ENCODE data around the gene EIF3K.

EIF3K gene

DNA sequence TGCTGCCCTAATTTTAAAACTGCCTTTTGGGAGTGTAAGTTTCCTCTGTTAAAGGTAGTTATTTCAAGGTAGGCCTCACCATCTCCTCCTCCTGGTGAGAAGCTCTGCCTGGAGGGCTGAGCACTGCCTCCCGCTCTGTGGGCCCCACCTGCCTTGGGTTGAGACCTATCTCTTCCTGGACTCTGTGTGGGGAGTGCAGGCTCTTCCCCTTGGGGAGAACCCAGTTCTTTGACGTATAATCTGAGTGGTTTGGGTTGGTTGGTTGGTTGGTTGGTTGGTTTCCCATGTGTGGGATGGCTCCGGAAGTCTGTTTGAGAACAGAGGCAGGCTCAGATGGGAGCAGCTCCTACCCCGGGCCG lies 67.5 kb downstream of the EIF3K start:
- Histone ChIP-seq H3K27ac (ENCODE audit: extremely low read depth, low read depth, low read length) (peak overlapping the region; percentile 98), H3K4me1 (ENCODE audit: control insufficient read depth, insufficient read depth, low read length) (peaks cover 41% of the 10 kb centered on the region), H3K4me3 (ENCODE audit: low read depth, low read length) (no peak overlapping the region), H3K9me3 (ENCODE audit: control insufficient read depth, insufficient read depth, low read depth, low read length) (no peaks in the 10 kb centered on the region), H3K36me3 (ENCODE audit: control insufficient read depth in 2 of 2, insufficient read depth in 1 of 2, low read length in 2 of 2) (peaks cover 3 to 25% of the 10 kb centered on the region in 2 experiments)
- POLR2A ChIA-PET: interaction anchor here (0.7 to 1.7 kb wide), 5 partner anchors 27 to 232 kb away, joined by 4 to 19 read pairs (median 6); partner anchors contain the start of gene ACTN4
- TF ChIP-seq ZNF629 (tag by site-specific recombination; IDR thresholded peaks at IDR 0.05) (no peak), ZNF404 (tag by site-specific recombination; IDR thresholded peaks at IDR 0.05) (no peak), ZFP69B (tag by site-specific recombination; IDR thresholded peaks at IDR 0.05) (peak; percentile 94), ZNF133 (tag by site-specific recombination; IDR thresholded peaks at IDR 0.05) (0 out of 2 replicates have a peak, but pooled peaks have one; percentile 3)
- TF ChIP-seq, protein P1, sequence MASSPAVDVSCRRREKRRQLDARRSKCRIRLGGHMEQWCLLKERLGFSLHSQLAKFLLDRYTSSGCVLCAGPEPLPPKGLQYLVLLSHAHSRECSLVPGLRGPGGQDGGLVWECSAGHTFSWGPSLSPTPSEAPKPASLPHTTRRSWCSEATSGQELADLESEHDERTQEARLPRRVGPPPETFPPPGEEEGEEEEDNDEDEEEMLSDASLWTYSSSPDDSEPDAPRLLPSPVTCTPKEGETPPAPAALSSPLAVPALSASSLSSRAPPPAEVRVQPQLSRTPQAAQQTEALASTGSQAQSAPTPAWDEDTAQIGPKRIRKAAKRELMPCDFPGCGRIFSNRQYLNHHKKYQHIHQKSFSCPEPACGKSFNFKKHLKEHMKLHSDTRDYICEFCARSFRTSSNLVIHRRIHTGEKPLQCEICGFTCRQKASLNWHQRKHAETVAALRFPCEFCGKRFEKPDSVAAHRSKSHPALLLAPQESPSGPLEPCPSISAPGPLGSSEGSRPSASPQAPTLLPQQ (tag by site-specific recombination; IDR thresholded peaks at IDR 0.05): peak; percentile 98
- CTCF ChIA-PET: interaction anchor here (0.5 to 1.5 kb wide), 12 partner anchors 9 to 499 kb away, joined by 3 to 8 read pairs (median 4); partner anchors contain the start of gene CATSPERG

Measured in HEK293 (cell line).